Measurements from ENCODE around the gene DEF6. TPM values are rescaled to one million over a fixed set of nuclear protein-coding genes. Genes with fewer than 3 reads are reported as not detected.
A peak's percentile ranks its signal among the peaks of the same experiment; 100 is the strongest.
"Not testable (repeated sequence)": the region's sequence is repeated elsewhere in the genome, so short reads cannot be mapped to it uniquely, and the experiment has no call there.

The DEF6 gene
- total RNA-seq, 4 donors from 2014 or later = 0.26 to 8.9 (median 3.1) TPM

DNA sequence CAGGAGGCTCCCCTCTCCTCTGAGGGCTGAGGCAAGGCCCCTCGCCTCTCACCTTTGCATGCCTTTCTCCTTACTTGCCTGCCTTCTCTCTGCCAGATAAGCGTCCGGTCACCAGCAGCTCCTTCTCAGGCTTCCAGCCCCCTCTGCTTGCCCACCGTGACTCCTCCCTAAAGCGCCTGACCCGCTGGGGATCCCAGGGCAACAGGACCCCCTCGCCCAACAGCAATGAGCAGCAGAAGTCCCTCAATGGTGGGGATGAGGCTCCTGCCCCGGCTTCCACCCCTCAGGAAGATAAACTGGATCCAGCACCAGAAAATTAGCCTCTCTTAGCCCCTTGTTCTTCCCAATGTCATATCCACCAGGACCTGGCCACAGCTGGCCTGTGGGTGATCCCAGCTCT, 23.5 kb downstream of the DEF6 start:
- H3K9me3 ChIP-seq = no peaks in the 10 kb centered on the region
- no peak overlapping the region for H3K4me3 ChIP-seq
- H3K27me3 ChIP-seq = no peaks in the 10 kb centered on the region
- no peak for DNase-seq
- intact Hi-C loops (cut with DNase I; ENCODE audit: low total_unique reads) = no loop called here
- H3K27ac ChIP-seq = no peak overlapping the region
- H3K4me1 ChIP-seq = peaks cover 3 to 10% of the 10 kb centered on the region in 2 donors
- no peaks in the 10 kb centered on the region for H3K36me3 ChIP-seq
- TF ChIP-seq POLR2A (IDR thresholded peaks at IDR 0.05) = no peak
- TF ChIP-seq, protein P1, sequence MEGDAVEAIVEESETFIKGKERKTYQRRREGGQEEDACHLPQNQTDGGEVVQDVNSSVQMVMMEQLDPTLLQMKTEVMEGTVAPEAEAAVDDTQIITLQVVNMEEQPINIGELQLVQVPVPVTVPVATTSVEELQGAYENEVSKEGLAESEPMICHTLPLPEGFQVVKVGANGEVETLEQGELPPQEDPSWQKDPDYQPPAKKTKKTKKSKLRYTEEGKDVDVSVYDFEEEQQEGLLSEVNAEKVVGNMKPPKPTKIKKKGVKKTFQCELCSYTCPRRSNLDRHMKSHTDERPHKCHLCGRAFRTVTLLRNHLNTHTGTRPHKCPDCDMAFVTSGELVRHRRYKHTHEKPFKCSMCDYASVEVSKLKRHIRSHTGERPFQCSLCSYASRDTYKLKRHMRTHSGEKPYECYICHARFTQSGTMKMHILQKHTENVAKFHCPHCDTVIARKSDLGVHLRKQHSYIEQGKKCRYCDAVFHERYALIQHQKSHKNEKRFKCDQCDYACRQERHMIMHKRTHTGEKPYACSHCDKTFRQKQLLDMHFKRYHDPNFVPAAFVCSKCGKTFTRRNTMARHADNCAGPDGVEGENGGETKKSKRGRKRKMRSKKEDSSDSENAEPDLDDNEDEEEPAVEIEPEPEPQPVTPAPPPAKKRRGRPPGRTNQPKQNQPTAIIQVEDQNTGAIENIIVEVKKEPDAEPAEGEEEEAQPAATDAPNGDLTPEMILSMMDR (IDR thresholded peaks at IDR 0.05) = no peak

DNA sequence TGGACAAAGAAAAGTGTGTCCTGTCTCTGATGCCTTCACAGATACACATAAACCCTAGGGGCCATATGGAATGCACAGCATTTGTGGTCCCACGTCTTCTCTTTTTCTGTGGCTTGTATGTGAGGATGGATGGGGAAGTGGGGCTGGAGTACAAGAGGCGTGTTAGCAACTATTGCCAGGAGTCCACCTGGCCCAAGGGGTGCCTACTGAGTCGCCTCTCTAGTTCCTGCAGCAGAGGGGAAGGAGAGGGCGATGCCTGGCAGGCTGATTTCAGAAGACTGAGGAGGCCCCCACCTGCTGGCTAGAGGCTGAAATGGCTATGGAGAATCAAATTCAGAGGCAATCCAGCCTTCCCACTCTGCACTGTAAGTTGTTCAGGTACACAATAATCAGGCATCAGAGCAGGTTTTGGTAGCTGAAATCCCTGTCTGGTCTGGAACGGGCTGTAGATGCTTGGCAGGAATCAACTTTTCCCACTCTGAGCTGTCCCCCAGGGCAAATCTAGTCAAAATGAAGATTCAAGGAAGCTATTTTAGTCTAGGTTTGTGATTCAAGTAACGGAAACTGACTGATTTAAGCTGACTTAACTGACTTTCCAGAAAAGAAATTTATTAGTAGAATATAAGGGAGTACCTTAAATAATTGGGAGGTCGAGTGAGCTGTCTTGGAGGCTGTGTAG, 29.9 kb downstream of the DEF6 start:
- Histone ChIP-seq H3K4me3 (no peak overlapping the region), H3K36me3 (no peaks in the 10 kb centered on the region), H3K27me3 (no peaks in the 10 kb centered on the region), H3K27ac (no peak overlapping the region), H3K9me3 (no peaks in the 10 kb centered on the region), H3K4me1 (no peaks in the 10 kb centered on the region)
- TF ChIP-seq, protein P1 (IDR thresholded peaks at IDR 0.05) = peak in 2 of 4 experiments; percentile 10 to 44
- TF ChIP-seq POLR2A (IDR thresholded peaks at IDR 0.05) = no peak
- intact Hi-C loops (cut with DNase I; ENCODE audit: low total_unique reads) = no loop called here
- DNase-seq = peak in 1 of 2 donors; percentile 37

DNA sequence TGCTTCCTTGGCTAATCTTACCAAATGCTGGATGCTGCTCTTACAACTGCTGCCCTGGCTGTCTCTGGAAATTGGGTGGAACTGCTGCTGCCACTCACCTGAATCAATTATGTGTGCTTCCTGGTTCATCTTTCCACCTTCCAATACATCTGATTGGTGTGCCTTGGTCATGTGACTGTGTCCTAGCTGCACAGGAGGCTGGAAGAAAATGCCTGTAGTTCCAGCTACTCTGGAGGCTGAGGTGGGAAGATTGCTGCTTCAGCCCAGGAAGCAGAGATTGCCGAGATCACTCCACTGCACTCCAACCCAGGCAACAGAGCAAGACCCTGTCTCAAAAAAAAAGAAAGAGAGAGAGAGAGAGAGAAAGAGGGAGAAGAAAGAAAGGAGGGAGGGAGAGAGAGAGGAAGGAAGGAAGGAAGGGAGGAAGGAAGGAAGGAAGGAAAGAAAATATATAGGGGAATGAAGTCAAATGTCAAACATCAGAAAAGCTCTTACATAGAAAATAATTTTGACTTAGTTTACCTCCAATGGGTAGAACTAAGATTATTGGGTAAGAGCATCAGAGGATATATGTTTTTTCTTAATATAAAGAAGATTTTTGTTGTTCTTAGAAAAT, 30.6 kb downstream of the DEF6 start:
- Histone ChIP-seq H3K4me3 (no peak overlapping the region), H3K36me3 (no peaks in the 10 kb centered on the region), H3K27ac (no peak overlapping the region), H3K4me1 (no peaks in the 10 kb centered on the region), H3K27me3 (no peaks in the 10 kb centered on the region), H3K9me3 (no peaks in the 10 kb centered on the region)
- intact Hi-C loops (cut with DNase I; ENCODE audit: low total_unique reads) = no loop called here
- no peak for TF ChIP-seq POLR2A (IDR thresholded peaks at IDR 0.05)
- TF ChIP-seq, protein P1 (IDR thresholded peaks at IDR 0.05) = no peak
- DNase-seq = no peak

DNA sequence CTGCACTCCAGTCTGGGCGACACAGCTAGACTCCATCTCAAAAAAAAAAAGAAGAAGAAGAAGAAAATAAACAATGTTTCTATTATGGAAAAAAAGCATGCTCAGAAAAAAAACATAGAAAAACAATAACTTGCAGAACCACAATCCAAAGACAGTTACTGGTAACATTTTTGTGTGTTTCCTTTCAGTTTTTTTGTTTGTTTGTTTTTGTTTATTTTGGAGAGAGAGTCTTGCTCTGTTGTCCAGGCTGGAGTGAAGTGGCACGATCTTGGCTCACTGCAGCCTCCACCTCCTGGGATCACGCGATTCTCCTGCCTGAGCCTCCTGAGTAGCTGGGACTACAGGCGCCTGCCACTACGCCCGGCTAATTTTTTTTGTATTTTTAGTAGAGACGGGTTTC, 31.3 kb downstream of the DEF6 start:
- H3K27me3 ChIP-seq; H3K4me3 ChIP-seq; H3K27ac ChIP-seq; H3K36me3 ChIP-seq; intact Hi-C loops (cut with DNase I; ENCODE audit: low total_unique reads); DNase-seq; H3K4me1 ChIP-seq; H3K9me3 ChIP-seq: not testable (repeated sequence)

DNA sequence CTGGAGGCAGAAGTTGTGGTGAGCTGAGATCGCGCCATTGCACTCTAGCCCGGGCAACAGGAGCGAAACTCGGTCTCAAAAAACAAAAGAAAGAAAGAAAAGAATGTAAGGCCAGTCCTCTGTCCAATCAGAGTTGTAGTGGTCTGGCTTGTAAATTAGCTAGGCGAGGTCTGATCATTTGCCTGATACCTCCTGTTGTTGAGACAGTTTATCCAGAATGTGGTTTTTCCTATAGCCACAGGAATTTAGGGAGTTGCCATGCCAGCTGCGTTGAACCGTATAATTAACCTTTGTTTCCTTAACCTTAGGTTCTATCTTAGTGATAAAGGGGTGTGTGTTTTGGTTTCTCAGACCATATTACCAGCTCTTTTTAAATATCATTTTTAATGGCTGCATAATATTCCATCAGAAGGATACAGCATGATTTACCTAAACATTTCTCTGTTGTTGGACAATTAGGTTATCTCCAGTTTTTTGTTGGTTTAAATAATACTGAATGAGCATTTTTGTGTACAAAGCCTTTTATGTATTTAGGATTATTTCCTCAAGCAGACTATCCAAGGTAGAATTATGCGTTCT, 33.0 kb downstream of the DEF6 start:
- Histone ChIP-seq H3K27ac (no peak overlapping the region), H3K9me3 (no peaks in the 10 kb centered on the region), H3K27me3 (no peaks in the 10 kb centered on the region), H3K4me1 (no peaks in the 10 kb centered on the region), H3K4me3 (no peak overlapping the region), H3K36me3 (no peaks in the 10 kb centered on the region)
- no peak for DNase-seq
- TF ChIP-seq, protein P1 (IDR thresholded peaks at IDR 0.05) = no peak
- no peak for TF ChIP-seq POLR2A (IDR thresholded peaks at IDR 0.05)
- intact Hi-C loops (cut with DNase I; ENCODE audit: low total_unique reads) = no loop called here

DNA sequence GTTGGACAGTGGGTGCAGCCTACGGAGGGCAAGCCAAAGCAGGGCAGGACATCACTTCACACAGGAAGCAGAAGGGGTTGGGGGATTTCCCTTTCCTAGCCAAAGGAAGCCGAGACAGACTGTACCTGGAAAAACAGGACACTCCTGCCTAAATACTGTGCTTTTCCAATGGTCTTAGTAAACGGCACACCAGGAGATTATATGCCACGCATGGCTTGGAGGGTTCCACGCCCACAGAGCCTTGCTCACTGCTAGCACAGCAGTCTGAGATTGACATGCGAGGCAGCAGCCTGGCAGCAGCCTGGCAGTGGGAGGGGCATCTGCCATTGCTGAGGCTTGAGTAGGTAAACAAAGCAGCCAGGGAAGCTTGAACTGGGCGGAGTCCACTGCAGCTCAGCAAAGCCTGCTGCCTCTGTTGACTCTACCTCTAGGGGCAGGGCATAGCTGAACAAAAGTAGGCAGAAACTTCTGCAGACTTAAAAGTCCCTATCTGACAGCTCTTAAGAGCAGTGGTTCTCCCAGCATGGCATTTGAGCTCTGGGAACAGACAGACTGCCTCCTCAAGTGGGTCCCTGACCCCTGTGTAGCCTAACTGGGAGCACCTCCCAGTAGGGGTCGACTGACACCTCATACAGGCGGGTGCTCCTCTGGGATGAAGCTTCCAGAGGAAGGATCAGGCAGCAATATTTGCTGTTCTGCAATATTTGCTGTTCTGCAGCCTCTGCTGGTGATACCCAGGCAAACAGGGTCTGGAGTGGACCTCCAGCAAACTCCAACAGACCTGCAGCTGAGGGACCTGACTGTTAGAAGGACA, 34.7 kb downstream of the DEF6 start:
- DNase-seq; H3K36me3 ChIP-seq; H3K9me3 ChIP-seq; H3K4me3 ChIP-seq; H3K27ac ChIP-seq; intact Hi-C loops (cut with DNase I; ENCODE audit: low total_unique reads); H3K27me3 ChIP-seq; H3K4me1 ChIP-seq: not testable (repeated sequence)

All from uterus (tissue), 4 donors.